22Rv1 (cell line): ENCODE results near the gene SMO.

Source experiments
- CTCF ChIP-seq: fragments of 450-650 bp; IDR thresholded peaks from 2 replicates; pipeline ENCODE4 v1.5.1; 2017; ENCODE audit warnings: mild to moderate bottlenecking
- ZFX ChIP-seq: fragments of 450-650 bp; IDR thresholded peaks from 2 replicates; pipeline ENCODE4 v1.6.1; 2017; ENCODE audit warnings: antibody characterized with exemption, borderline replicate concordance

GRCh38 chr7:129160161-129160905, 28.1 kb upstream of the SMO start:
- TF ChIP-seq CTCF (no peak), ZFX (no peak)
